Measurements from ENCODE around the gene NR1I3. TPM values are rescaled to one million over a fixed set of nuclear protein-coding genes. Genes with fewer than 3 reads are reported as not detected.

Gene NR1I3
- total and polyA plus RNA-seq, 2 of the 13 experiments (the other 11 are each of a cell fraction or from before 2014, with no cell fraction given), result 0.62 to 0.95 TPM

DNA sequence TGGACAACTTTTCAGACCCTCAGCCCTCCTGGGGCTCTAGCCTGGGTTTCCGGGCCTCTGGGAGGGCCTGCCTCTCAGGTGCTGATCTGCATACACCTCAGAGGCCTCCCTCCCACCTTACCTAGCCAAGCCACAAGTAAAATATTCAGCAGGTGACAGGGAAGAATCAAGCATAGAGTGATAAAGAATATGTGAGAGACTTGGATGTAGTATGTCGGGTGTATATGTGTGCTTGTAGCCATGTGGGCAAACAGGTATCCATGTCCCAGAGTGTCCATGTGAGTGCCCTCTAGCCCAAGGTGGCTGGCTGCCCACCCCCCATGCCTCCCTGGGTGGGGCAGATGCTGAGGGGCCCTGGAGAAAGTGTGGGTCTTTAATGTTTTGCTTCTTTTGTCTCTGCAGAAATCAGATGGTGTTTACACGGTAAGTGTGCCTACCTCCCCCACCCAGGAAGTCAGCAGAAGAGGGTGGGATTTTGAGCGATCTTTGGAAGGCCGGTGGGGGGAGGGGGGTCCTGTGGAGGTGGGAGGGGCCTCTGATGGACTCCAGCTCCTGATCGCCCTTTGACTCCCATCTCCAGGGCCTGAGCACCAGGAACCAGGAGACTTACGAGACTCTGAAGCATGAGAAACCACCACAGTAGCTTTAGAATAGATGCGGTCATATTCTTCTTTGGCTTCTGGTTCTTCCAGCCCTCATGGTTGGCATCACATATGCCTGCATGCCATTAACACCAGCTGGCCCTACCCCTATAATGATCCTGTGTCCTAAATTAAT is 19.5 kb downstream of the NR1I3 start (continued):
- TF ChIP-seq ZNF350 (CRISPR knock-in tag; IDR thresholded peaks at IDR 0.05; ENCODE audit: borderline replicate concordance, low read depth), result peak; percentile 74; the same call in 1 of the 2 replicates
- TF ChIP-seq, protein P1, sequence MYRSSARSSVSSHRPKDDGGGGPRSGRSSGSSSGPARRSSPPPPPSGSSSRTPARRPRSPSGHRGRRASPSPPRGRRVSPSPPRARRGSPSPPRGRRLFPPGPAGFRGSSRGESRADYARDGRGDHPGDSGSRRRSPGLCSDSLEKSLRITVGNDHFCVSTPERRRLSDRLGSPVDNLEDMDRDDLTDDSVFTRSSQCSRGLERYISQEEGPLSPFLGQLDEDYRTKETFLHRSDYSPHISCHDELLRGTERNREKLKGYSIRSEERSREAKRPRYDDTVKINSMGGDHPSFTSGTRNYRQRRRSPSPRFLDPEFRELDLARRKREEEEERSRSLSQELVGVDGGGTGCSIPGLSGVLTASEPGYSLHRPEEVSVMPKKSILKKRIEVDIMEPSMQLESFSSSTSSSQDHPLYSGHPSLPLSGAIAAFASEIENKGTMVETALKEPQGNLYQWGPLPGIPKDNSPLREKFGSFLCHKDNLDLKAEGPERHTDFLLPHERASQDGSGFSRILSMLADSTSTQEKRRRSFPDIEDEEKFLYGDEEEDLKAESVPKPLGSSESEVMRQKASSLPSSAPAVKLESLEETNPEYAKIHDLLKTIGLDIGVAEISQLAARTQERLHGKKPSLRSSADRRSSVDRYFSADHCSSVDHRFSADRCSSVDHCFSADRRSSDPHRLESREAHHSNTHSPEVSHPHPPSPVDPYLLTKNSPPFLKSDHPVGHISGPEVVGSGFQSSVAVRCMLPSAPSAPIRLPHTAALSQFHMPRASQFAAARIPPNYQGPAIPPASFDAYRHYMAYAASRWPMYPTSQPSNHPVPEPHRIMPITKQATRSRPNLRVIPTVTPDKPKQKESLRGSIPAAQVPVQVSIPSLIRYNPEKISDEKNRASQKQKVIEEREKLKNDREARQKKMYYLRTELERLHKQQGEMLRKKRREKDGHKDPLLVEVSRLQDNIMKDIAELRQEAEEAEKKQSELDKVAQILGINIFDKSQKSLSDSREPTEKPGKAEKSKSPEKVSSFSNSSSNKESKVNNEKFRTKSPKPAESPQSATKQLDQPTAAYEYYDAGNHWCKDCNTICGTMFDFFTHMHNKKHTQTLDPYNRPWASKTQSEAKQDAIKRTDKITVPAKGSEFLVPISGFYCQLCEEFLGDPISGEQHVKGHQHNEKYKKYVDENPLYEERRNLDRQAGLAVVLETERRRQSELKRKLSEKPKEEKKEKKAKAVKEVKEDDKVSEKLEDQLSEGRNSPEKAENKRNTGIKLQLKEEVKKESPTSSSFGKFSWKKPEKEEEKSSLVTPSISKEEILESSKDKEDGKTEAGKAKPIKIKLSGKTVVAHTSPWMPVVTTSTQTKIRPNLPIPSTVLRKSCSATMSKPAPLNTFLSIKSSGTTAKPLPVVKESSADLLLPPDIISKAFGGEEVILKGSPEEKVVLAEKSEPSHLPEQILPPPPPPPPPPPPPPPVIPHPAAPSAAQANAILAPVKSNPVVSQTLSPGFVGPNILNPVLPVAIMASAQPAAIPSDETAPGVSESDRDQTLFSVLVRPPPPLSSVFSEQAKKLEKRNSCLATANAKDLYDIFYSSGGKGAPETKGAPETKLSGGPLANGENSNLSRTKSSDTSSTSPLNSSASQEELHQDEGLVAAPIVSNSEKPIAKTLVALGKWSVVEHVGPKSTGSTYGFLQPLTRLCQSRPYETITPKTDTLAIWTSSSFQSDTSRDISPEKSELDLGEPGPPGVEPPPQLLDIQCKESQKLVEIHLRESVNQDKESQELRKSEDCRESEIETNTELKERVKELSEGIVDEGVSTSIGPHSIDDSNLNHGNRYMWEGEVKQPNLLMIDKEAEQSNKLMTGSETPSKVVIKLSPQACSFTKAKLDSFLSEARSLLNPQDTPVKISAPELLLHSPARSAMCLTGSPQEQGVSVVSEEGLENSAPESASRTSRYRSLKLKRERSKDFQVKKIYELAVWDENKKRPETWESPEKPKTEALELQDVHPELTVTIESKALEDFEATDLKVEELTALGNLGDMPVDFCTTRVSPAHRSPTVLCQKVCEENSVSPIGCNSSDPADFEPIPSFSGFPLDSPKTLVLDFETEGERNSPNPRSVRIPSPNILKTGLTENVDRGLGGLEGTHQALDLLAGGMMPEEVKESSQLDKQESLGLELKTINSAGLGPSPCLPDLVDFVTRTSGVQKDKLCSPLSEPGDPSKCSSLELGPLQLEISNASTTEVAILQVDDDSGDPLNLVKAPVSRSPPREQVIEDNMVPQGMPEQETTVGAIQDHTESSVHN (CRISPR knock-in tag; IDR thresholded peaks at IDR 0.05), result no peak
- no peak for TF ChIP-seq ZNF546 (CRISPR knock-in tag; conservative IDR thresholded peaks at IDR 0.05)
- 0 out of 2 replicates have a peak, but pooled peaks have one; percentile 67 for TF ChIP-seq CC2D1A (CRISPR knock-in tag; IDR thresholded peaks at IDR 0.05)
- peak; percentile 84 for TF ChIP-seq CREM (IDR thresholded peaks at IDR 0.05)
- no peak for TF ChIP-seq CREM (CRISPR knock-in tag; IDR thresholded peaks at IDR 0.05)
- TF ChIP-seq, protein P2, sequence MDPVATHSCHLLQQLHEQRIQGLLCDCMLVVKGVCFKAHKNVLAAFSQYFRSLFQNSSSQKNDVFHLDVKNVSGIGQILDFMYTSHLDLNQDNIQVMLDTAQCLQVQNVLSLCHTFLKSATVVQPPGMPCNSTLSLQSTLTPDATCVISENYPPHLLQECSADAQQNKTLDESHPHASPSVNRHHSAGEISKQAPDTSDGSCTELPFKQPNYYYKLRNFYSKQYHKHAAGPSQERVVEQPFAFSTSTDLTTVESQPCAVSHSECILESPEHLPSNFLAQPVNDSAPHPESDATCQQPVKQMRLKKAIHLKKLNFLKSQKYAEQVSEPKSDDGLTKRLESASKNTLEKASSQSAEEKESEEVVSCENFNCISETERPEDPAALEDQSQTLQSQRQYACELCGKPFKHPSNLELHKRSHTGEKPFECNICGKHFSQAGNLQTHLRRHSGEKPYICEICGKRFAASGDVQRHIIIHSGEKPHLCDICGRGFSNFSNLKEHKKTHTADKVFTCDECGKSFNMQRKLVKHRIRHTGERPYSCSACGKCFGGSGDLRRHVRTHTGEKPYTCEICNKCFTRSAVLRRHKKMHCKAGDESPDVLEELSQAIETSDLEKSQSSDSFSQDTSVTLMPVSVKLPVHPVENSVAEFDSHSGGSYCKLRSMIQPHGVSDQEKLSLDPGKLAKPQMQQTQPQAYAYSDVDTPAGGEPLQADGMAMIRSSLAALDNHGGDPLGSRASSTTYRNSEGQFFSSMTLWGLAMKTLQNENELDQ (CRISPR knock-in tag; IDR thresholded peaks at IDR 0.05; ENCODE audit: borderline replicate concordance), result no peak
- TF ChIP-seq ZNF335 (CRISPR knock-in tag; IDR thresholded peaks at IDR 0.05), result peak; percentile 41; the same call in 1 of the 2 replicates
- no peak for TF ChIP-seq PCBP1 (IDR thresholded peaks at IDR 0.05; ENCODE audit: borderline replicate concordance, low read depth, low read length)
- peak; percentile 57 for TF ChIP-seq SRSF4 (IDR thresholded peaks at IDR 0.05; ENCODE audit: low read depth, low read length, poor library complexity, severe bottlenecking)
- no peak for TF ChIP-seq ZNF256 (CRISPR knock-in tag; conservative IDR thresholded peaks at IDR 0.05)
- TF ChIP-seq ZNF460 (CRISPR knock-in tag; IDR thresholded peaks at IDR 0.05; ENCODE audit: borderline replicate concordance), result no peak
- TF ChIP-seq HNRNPLL (IDR thresholded peaks at IDR 0.05; ENCODE audit: low read depth, low read length, poor library complexity, severe bottlenecking), result no peak
- peak; percentile 45; the same call in 1 of the 2 replicates for TF ChIP-seq GATAD1 (CRISPR knock-in tag; IDR thresholded peaks at IDR 0.05)
- TF ChIP-seq ZNF24 (IDR thresholded peaks at IDR 0.05), result no peak
- peak; percentile 90 for TF ChIP-seq SOX5 (CRISPR knock-in tag; IDR thresholded peaks at IDR 0.05; ENCODE audit: borderline replicate concordance)
